A549 treated with AZD9567 at 1 μM for 4 hours (cell line): Measurements from ENCODE around the gene NVL. TPM values are rescaled to one million over a fixed set of nuclear protein-coding genes. Genes with fewer than 3 reads are reported as not detected.

Experiments
- total RNA-seq: library from RNA; stranded (reverse); fragments of 200-300 nt; extraction: Qiagen RNA extraction; gene quantifications from 5 replicates; pipeline ENCODE4 v1.2.3, GENCODE V29; 2022; ENCODE audit not compliant: insufficient read depth

The NVL gene
- total RNA-seq: 20.7 to 36.5 TPM (median 21.9 TPM) in 5 replicates

DNA sequence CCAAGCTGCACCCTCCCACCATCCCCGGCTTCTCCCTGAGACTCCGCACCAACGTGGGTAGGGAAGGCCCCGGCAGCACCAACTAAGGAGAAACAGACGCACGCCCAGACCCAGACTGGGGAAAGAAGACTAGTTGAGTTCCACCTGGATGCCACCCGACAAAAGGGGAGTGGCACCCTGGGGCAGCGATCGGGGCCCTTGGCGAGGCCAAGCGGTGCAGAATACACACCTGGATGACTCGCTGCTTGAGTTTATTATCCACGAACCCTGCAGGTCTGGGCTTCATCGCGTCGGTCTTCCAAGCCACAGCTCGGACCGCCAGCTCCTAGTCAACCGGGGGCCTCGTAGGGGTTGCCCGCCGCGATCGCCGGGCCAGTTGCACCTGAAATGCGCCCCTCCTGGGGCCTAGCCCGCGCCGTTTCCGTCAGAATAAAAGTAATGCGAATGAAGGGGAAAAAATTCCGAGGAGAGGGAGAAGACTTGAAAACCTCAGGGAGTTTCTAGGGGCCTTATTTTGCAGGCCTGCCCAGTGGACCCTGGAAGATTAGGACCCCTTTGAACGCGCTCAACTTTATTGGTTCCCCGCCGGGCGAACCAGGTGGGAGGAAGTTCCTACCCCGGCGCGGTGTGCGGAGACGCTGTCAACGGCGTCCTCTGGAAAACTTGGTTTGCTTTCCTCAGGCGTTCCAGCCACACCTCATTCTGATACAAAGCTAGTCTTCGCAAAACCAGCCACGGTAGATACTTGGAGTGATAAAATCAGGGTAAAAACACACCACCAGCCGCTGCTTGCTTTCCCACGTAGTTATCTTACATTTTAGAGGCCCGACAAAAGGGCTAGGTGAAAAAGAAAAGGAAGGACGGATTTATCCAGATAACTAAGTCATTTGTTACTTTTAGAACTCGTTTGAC is at the start of gene NVL:
Gene NVL (minus strand): TSS at position 331 of the 912 bp plus-strand sequence. CDS start 45 bp downstream, at position 286.

GRCh38 chr1:224356685-224357625 is 27.0 kb upstream of the NVL start, which contains the start of gene CNIH4:
Gene CNIH4 (plus strand): TSS chr1:224356879. CDS start chr1:224356925, 46 bp downstream.

GRCh38 chr1:224182866-224183590 is 146.9 kb downstream of the NVL start, which contains the start of gene DEGS1:
Gene DEGS1 (plus strand): TSS chr1:224183240. CDS start chr1:224183337, 97 bp downstream.

Other genes starting within 250 kb of the NVL start
- gene FBXO28, start 216.1 kb downstream of the NVL start, total RNA-seq: 21.1 to 27.3 TPM (median 26.4 TPM) in 5 replicates
- 129 to 151 TPM (median 145 TPM) in 5 replicates for gene DEGS1, start 146.9 kb downstream of the NVL start, total RNA-seq
- 88.9 to 116 TPM (median 115 TPM) in 5 replicates for gene CNIH4, start 26.7 kb upstream of the NVL start, total RNA-seq
- gene WDR26, start 104.6 kb upstream of the NVL start, total RNA-seq: 33.9 to 51.2 TPM (median 39.2 TPM) in 5 replicates